ENCODE data around the gene OCEL1. TPM values are rescaled to one million over a fixed set of nuclear protein-coding genes. Genes with fewer than 3 reads are reported as not detected.
A peak's percentile ranks its signal among the peaks of the same experiment; 100 is the strongest.
"Not testable (repeated sequence)": the region's sequence is repeated elsewhere in the genome, so short reads cannot be mapped to it uniquely, and the experiment has no call there.

OCEL1 gene
- total RNA-seq, 4 donors from 2014 or later = 1.8 to 6.9 (median 4.1) TPM

- intact Hi-C loops (cut with DNase I) = no loop called here
- Histone ChIP-seq H3K36me3 (peaks cover 0 to 98% (median 15%) of the 10 kb centered on the region in 3 donors), H3K9me3 (no peaks in the 10 kb centered on the region), H3K4me1 (peaks cover 0 to 4% (median 0%) of the 10 kb centered on the region in 3 donors), H3K27ac (peak overlapping the region in 2 of 4 donors; percentile 26 to 39), H3K27me3 (no peaks in the 10 kb centered on the region), H3K4me3 (no peak overlapping the region)
- 58 to 65% methylated on average over 10 to 11 of the region's 11 CpGs for WGBS, 2 donors
- TF ChIP-seq CTCF (IDR thresholded peaks at IDR 0.05) (no peak), POLR2A (IDR thresholded peaks at IDR 0.05) (no peak)
- no peak for DNase-seq
Observed at GRCh38 chr19:17183858-17184321, 42.1 kb upstream of the OCEL1 start.

- 75 to 86% methylated on average over 5 to 7 of the region's 12 CpGs for WGBS, 2 donors
- TF ChIP-seq POLR2A (IDR thresholded peaks at IDR 0.05) (no peak), CTCF (IDR thresholded peaks at IDR 0.05) (no peak)
- Histone ChIP-seq H3K36me3 (peaks cover 0 to 98% (median 17%) of the 10 kb centered on the region in 3 donors), H3K4me3 (no peak overlapping the region), H3K27me3 (no peaks in the 10 kb centered on the region), H3K9me3 (no peaks in the 10 kb centered on the region), H3K27ac (peak overlapping the region in 2 of 4 donors; percentile 26 to 39), H3K4me1 (peaks cover 0 to 4% (median 0%) of the 10 kb centered on the region in 3 donors)
- intact Hi-C loops (cut with DNase I) = no loop called here
- no peak for DNase-seq
Observed at GRCh38 chr19:17184371-17184841, 41.6 kb upstream of the OCEL1 start.

GRCh38 chr19:17185590-17185989, 40.4 kb upstream of the OCEL1 start:
- Histone ChIP-seq H3K27ac (no peak overlapping the region), H3K4me1 (peaks cover 0 to 4% (median 0%) of the 10 kb centered on the region in 3 donors), H3K36me3 (peaks cover 0 to 100% (median 18%) of the 10 kb centered on the region in 3 donors), H3K4me3 (no peak overlapping the region), H3K27me3 (no peaks in the 10 kb centered on the region), H3K9me3 (no peaks in the 10 kb centered on the region)
- WGBS, 2 donors = 80 to 95% methylated on average over 4 to 8 of the region's 8 CpGs
- TF ChIP-seq CTCF (IDR thresholded peaks at IDR 0.05) (no peak), POLR2A (IDR thresholded peaks at IDR 0.05) (no peak)
- intact Hi-C loops (cut with DNase I) = no loop called here
- no peak for DNase-seq

GRCh38 chr19:17191736-17192135, 34.3 kb upstream of the OCEL1 start:
- H3K4me3 ChIP-seq; H3K27me3 ChIP-seq; intact Hi-C loops (cut with DNase I); H3K27ac ChIP-seq; H3K9me3 ChIP-seq; DNase-seq; H3K4me1 ChIP-seq: not testable (repeated sequence)
- WGBS, 2 donors = 78 to 83% methylated on average over 5 to 6 of the region's 6 CpGs
- H3K36me3 ChIP-seq = peaks cover 38 to 98% (median 54%) of the 10 kb centered on the region in 3 donors

GRCh38 chr19:17192751-17193150, 33.3 kb upstream of the OCEL1 start:
- 96 to 100% methylated on average over 4 to 5 of the region's 26 CpGs for WGBS, 2 donors
- Histone ChIP-seq H3K4me3 (no peak overlapping the region), H3K9me3 (no peaks in the 10 kb centered on the region), H3K4me1 (no peaks in the 10 kb centered on the region), H3K27me3 (no peaks in the 10 kb centered on the region), H3K27ac (no peak overlapping the region), H3K36me3 (peaks cover 38 to 98% (median 52%) of the 10 kb centered on the region in 3 donors)
- DNase-seq = no peak
- intact Hi-C loops (cut with DNase I) = no loop called here
- TF ChIP-seq POLR2A (IDR thresholded peaks at IDR 0.05) (no peak), CTCF (IDR thresholded peaks at IDR 0.05) (no peak)

GRCh38 chr19:17194608-17195007, 31.4 kb upstream of the OCEL1 start:
- Histone ChIP-seq H3K4me1 (no peaks in the 10 kb centered on the region), H3K27me3 (no peaks in the 10 kb centered on the region), H3K27ac (no peak overlapping the region), H3K4me3 (no peak overlapping the region), H3K9me3 (no peaks in the 10 kb centered on the region), H3K36me3 (peaks cover 38 to 98% (median 50%) of the 10 kb centered on the region in 3 donors)
- TF ChIP-seq POLR2A (IDR thresholded peaks at IDR 0.05) = no peak
- no peak for TF ChIP-seq CTCF (IDR thresholded peaks at IDR 0.05)
- no peak for DNase-seq
- WGBS, 2 donors = 94 to 97% methylated on average over 12 to 15 of the region's 16 CpGs
- intact Hi-C loops (cut with DNase I) = no loop called here
